GM21786 (cell line): ENCODE results near the gene ACP2.

Experiments used
- ATAC-seq: cut with Tn5 transposase; IDR thresholded peaks from one replicate; pipeline ENCODE4 v1.9.1; 2021; ENCODE audit not compliant: unreplicated experiment

ACP2 gene

GRCh38 chr11:47248664-47249377, at the start of gene ACP2:
Gene ACP2 (minus strand): TSS chr11:47248814. CDS start chr11:47248789, 25 bp downstream.
- peak; percentile 90 for ATAC-seq

GRCh38 chr11:47296045-47296444, 47.4 kb upstream of the ACP2 start:
- no peak for ATAC-seq

GRCh38 chr11:47295385-47295784, 46.8 kb upstream of the ACP2 start:
- ATAC-seq: no peak

GRCh38 chr11:47289856-47290255, 41.2 kb upstream of the ACP2 start:
- no peak for ATAC-seq

GRCh38 chr11:47288066-47288465, 39.5 kb upstream of the ACP2 start:
- ATAC-seq: no peak

GRCh38 chr11:47285969-47286770, 37.6 kb upstream of the ACP2 start:
- ATAC-seq: no peak

- no peak for ATAC-seq
Observed at GRCh38 chr11:47284151-47284550, 35.5 kb upstream of the ACP2 start.

GRCh38 chr11:47282462-47282861, 33.8 kb upstream of the ACP2 start:
- no peak for ATAC-seq

GRCh38 chr11:47280860-47281259, 32.2 kb upstream of the ACP2 start:
- ATAC-seq: no peak

GRCh38 chr11:47280099-47280498, 31.5 kb upstream of the ACP2 start:
- ATAC-seq: no peak

- no peak for ATAC-seq
Observed at GRCh38 chr11:47278769-47279168, 30.2 kb upstream of the ACP2 start.

GRCh38 chr11:47278058-47278457, 29.4 kb upstream of the ACP2 start:
- no peak for ATAC-seq

GRCh38 chr11:47276923-47277322, 28.3 kb upstream of the ACP2 start:
- no peak for ATAC-seq

- ATAC-seq: no peak
Observed at GRCh38 chr11:47274495-47275235, 26.1 kb upstream of the ACP2 start.

- no peak for ATAC-seq
Observed at GRCh38 chr11:47272706-47273105, 24.1 kb upstream of the ACP2 start.

GRCh38 chr11:47271961-47272661, 23.5 kb upstream of the ACP2 start:
- ATAC-seq: no peak

GRCh38 chr11:47271328-47271727, 22.7 kb upstream of the ACP2 start:
- ATAC-seq: no peak

- no peak for ATAC-seq
Observed at GRCh38 chr11:47270331-47271271, 22.0 kb upstream of the ACP2 start.

GRCh38 chr11:47269829-47270305, 21.3 kb upstream of the ACP2 start, which contains the start of gene MADD:
Gene MADD (plus strand): TSS chr11:47270133.
- ATAC-seq: peak; percentile 73
